ENCODE data around the gene NCAM1. TPM values are rescaled to one million over a fixed set of nuclear protein-coding genes. Genes with fewer than 3 reads are reported as not detected.

The NCAM1 gene
- total RNA-seq, 1 donor from 2014 or later, result 0.23 TPM

DNA sequence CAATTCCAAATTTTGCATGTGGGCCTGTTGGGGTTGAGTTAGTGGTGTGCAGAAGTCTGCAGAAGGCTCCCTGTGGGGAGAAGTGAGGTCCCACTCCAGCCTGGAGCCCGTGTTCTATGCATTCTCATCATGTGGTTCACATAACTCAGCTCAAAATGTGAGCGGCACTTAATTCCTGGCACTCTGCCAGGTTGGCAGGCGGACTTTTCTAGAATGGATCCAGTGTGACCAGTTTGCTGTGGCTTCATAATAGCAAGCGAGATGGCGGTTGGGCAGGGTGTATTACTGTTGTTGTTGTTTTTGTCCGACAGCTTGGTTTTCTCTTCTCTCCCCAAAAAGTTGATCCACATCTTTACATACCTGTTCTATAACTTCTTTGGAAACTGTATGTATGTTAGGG is 206.4 kb downstream of the NCAM1 start:
- intact Hi-C loops (cut with micrococcal nuclease), result no loop called here

DNA sequence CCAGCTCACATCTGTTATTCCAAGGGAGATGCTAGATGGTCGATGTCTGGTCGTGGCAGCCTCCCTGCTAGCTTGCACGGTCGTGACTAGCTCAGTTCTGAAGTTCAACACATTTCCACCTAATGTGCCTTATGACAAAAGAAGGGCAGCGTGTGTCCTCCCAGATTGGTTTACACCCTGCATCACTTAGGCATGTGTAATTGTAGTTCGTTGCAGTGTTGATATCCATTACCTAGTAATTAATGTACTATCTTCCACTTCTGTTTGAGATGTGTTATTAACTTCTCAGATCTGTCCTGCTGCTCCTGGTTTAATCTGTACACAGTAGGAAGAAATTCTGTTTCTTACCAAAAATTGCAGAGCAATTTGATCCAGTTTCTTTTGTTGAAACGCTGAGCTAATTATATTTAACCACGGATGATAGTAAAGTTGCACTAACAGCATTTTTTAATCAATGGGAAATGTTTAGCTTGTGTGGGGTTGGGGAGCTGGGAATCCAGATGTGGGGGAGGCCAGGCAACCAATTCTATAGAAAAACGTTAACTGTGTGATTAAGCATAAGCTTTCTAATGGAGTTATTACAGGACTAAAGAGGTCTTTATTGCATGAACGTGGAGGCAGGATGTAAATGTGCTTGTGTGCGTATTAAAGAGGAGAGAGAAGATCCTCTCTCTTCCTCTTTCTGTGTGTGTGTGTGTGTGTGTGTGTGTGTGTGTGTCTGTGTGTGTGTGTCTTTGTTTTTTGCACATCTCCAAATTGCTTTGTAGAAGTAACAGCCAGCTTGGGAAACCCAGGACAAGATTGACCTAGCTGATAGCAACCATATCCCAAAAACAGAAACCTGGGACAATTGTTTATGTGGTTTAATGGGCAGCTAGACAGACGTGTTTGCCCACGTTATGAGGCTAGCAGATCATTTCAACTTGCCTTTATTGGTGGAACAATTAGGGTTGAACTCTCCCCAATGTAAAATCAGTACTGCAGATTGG is 207.4 kb downstream of the NCAM1 start:
- intact Hi-C loops (cut with micrococcal nuclease), result no loop called here

DNA sequence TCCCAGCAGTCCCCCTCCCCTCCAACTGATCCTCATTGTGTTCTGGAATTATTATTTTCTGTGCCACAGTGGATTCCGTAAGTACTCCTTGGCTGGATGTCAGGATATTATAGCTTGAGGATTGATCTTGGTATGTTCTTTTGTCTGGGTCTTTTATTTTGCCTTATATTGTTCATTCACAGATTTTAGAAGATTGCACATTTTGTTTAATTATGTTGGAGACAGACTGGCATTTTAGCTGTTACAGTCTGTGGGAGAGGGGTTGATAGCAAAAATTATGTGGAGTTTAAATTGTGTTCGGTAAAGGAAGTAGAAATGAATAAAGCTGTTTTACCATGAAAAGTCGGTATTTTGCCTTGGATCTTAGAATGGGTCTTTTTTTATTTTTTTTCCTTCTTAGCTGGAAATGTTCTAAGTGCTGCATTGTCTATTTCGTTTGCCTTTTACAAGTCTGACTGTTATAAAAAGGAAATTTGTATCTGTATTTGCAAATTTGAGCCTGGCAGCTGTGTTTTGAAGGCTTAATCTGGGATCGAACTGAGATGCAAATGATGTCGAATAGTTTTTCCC is 211.2 kb downstream of the NCAM1 start:
- intact Hi-C loops (cut with micrococcal nuclease), result no loop called here

DNA sequence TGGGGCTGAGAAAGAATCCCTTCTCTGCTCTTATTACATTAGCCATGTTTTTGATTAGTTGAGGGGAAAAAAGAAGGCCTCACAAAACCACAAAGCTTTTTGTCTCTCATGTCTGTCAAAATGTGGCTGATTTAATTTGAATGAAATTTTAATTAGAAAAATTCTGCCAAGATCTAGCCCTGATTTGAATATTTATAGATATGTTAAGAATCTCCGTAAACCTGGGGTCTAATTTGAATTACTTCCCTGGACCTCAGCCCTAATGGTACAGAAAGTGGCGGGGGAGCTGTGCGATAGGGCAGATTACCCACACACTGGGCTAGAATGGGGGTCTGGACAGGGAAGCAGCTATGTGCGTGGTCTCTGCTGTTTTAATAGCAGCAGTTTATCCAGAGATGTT is 211.9 kb downstream of the NCAM1 start:
- intact Hi-C loops (cut with micrococcal nuclease), result no loop called here

DNA sequence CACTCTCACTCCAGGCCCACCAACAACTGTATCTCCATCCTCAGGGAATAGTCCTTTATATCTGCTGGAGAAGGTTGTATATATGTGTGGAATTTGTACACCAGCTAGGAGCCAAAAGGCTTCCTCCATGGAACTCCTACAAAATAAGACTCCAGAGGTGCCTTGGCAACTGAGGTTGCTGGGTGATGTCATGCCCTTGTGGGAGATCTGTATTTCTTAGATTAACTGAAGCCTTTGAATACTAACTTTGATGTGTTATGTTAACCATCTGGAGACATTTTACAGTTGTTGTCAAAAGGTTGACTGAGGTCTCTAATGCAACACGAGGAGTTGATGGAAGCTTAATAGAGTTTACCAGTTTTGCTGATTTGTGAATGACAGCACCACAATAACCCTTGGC is 213.7 kb downstream of the NCAM1 start:
- intact Hi-C loops (cut with micrococcal nuclease), result no loop called here

DNA sequence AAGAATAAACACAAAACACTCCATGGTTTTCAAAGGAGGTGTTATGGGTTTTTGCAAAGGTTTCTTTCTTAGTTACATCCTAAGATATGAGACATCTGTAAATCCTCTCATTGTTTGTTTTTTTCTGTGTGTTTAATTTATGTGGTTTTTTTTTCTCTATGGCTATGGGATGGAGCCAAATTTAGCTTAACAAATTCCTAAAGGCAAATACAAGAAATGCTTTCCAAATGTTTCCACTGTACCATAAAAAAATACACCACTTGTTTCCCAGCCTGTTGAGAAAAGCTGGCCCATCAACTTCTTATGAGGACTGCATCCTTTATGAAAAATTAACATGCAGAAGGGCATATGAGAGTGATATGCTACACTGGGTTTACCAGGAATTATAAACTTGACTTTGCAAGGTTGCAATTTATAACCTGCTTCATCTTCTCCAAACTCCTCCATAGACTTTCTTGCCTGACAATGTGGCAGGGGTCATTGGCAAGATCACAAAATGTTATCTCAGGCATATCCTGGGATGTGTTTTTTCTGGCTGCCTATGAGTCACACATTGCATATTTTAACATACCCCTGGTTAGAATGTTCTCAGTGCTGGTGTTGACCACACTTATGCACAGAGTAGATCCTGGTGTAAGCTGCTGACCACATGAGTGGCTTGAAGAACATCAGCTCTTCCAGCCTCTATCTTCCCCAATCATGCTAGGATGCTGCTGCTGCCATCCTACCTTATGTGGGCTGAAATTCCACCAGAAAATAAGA is 215.6 kb downstream of the NCAM1 start:
- intact Hi-C loops (cut with micrococcal nuclease), result no loop called here

DNA sequence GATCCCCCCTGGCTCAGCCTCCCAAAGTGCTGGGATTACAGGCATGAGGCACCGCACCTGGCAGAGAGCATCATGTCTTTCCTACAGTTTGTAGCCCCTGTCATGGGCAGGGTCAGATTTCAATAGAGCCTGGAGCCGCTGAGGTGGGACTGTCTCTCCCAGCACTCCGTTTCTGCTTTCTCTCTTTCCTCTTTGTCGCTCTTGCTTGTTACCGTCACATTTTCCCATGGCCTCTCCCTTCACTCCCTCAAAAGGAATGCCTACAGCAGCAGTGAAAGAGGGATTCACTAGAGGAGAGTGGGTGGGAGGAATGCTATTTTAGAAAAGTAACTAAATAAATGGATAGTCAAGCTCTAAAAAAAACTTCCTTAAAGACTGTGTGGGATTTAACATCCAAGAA is 216.5 kb downstream of the NCAM1 start:
- intact Hi-C loops (cut with micrococcal nuclease), result no loop called here

DNA sequence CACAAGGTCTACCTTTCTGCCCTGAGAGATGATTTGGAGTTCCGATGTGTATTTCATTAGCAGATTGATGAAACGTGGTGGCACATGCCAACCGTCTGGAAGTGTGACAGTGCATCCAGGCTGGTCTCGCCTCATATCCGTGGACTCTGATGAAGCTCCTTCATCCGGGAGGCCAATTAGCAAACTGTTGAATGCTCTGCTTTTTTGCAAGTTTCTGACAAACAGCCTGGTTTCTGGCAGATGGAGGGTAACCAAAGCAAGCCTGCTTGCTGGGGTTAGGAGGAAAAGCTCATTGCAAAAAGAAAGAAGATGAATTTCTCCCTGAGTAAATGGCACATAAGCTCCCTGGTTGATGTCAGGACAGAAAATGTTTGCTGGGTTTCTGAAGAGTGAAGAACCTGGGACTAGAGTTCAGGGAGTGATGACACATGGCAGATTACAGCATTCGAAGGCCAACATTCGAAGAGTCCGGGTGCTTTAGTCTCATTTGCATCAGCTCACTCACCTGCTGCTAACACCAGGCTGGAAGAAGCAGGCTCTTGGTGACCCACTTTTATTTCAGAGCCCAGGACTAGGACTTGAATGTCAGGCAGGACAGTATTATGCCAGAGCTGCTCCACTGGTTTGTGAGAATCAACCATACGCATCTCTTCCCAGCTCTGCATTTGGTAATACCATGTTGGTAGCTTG is 217.3 kb downstream of the NCAM1 start:
- intact Hi-C loops (cut with micrococcal nuclease), result no loop called here

DNA sequence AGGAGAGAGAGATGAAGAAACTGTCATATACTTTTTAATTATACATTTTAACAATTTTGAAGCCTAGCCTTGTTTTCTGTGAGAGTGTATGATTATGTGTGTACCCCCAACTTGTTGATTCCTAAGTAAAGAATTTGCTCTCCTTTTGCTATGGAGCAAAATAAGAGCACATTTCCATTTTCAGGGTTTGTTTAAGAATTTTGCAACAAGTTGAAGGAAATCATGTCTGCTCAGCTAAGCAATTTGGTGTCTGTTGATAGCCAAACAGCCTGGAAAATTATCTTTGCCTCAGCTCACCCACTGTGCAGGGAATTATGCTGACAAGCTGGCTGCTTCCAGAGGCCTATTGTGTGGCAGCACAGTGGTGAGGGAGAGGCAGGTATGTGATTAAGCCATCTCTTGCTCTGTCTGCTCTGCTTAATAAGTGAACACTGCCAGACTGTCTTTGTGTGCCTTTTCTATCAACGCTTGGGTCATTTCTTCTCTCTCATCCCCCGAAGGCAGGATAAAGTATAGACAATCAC is 218.0 kb downstream of the NCAM1 start:
- intact Hi-C loops (cut with micrococcal nuclease), result no loop called here

DNA sequence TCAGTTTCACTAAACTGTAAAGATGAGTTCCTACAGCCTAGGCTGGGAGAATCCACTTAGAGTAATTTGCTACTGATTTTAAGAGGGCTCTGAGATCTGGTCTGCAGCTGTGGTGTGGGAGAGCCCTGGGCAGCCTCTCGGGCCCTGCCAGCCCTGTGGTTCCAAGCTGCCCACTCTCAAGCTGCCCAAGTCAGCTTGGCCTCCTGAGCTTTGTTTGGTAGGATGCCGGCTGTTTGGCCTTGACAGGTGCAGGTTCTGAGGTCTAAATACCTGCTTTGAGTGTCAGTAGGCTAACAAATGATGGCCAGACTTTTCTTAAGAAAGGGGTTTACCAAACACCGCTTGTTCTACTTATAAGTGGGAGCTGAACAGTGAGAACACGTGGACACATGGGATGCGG is 219.9 kb downstream of the NCAM1 start:
- intact Hi-C loops (cut with micrococcal nuclease), result no loop called here

DNA sequence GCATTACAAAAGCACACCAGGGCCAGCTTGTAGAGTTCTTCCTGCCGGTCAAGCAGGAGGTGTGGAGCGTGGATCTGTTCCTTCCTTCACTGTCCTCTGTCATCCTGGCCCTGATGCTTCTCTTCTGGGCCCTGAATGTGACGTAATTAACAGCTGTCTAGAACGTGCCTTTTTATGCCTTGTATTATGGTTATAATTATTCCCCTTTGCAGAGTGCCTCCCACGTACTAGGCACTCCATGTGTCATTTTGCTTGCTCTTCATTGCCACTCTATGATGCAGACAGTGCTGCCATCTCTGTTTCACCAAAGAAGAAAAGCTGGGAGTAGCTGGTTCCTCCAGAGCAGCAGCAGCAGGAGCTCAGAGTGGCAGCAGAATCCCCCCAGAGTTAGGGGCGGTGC is 221.1 kb downstream of the NCAM1 start:
- intact Hi-C loops (cut with micrococcal nuclease), result no loop called here

DNA sequence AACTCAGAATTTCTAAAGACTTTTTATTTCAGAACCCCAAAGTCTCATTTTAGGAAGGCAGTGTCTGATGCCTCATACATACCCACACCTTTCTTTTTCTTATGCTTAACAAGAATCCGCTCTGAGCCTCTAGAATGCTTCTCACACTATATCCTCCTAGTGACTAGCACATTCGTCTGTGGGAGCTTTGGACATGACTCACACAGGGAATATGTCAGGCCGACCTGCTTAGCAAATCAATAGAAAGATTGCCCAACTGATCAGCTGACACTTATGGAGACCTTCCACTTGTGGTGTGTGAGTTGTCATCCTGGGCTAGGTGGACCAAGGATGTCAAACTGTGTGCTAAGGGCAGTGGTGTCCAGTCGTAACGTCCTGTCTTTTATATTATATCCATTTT is 223.3 kb downstream of the NCAM1 start:
- intact Hi-C loops (cut with micrococcal nuclease), result no loop called here

DNA sequence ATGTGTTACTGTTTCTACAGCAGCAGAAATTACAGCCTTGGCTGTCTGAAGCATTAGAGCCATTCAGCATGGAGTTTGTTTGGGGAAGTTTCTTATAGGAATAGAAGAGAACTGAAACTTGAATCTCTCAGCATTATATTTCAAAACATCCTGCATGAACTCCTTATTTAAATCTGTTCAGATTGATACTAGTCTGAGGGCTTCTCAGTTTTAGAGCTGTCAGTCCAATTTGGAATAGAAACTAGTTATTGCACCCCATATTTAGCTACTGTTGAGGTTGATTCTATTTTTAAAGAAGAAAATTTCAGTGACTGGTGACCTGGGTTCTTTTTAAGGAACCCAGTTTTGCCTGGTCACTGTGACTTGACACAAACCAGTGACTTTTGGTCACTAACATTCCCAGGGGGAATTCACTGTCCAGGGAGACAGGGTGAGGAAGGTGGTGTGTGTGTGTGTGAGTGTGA is 227.2 kb downstream of the NCAM1 start:
- intact Hi-C loops (cut with micrococcal nuclease), result no loop called here

DNA sequence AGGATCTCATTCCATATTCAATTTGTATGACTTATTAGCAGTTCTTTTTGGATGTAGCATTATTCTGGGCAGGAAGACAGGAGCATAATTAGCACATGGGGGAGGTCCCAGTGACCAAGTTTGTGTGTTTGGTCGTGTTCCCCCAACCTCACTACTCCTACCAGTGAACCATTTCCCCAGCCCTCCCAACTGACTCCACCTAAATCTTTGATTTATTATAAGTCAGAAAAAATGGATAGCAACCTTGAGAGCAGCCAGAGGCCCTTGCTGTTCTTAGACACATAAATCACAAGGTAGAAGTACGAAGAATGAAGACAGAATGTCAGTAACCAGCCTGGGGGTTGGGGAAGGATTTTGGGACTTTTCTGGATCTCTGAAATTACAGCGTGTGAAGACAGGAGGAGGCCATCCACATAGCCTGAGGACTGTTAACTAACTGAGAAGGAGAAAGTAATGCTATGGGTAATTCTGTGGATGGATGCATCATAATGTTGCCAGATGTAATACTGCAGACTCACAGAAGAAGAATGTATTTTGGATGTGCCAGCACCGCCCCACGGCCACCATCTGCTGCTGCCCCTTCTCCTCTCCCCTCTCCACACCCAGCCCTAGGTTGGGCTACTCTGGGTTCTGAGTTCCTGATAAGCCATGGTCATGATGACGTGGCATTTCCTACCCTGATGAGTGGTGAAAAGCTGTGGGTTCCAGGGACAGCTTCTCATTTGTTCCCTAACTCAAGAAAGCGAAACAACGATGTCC is 228.9 kb downstream of the NCAM1 start:
- intact Hi-C loops (cut with micrococcal nuclease), result no loop called here

DNA sequence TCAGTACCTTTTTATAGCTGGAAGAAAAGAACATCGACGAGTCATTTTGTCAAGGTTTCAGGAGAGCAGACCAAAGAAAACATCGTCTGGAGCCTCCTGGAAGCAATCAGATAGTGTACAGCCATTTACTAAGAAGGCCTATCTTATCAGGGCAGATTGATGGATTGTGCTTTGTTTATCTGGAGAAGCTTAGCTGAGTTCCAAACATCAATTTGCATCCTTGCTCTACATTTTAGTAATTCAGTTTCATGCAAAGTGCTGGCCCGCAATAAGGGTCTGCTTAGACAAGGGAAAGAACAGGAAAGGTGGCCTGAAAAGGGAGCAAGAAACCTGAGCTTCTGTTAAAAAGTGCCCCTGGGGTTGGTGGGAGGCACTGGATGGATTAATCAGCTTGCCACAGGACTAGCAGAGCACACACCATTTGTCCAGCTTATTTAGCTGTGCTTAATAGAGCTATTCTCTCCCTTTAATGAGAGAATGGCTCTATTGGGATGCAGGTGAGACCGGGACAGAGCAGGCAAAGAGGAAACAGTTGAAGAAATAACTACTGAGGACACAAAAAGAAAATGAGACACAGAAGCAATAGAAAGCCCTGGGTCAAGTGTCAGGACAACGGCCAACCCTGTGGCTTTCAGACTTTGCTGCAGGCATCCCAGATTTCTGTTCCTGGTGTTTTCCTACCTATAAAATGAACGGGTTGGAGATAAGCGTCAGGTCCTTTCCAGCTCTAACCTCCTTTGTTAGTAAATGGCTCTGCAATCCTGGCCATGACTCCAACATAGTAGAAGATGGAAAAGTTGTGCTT is 231.1 kb downstream of the NCAM1 start:
- intact Hi-C loops (cut with micrococcal nuclease), result no loop called here

DNA sequence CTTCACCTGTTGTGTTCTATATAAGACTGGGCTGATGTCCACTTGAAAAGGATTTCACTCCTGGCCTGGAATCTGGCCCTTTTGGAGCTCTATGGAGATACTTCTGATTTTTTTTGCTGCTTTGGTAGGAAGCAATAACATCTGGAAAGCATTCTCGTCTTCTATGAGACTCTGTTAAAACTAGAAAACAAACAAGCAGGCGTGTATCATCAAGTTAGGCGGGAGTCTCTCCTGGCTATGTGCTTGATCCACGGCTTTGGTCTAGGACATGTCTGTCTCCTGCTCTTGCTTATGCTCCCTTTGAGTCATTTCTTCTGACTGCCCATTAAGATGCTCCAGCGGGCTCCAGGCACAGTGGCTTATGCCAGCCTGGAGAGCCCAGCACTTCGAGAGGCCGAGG is 231.8 kb downstream of the NCAM1 start:
- intact Hi-C loops (cut with micrococcal nuclease), result no loop called here

DNA sequence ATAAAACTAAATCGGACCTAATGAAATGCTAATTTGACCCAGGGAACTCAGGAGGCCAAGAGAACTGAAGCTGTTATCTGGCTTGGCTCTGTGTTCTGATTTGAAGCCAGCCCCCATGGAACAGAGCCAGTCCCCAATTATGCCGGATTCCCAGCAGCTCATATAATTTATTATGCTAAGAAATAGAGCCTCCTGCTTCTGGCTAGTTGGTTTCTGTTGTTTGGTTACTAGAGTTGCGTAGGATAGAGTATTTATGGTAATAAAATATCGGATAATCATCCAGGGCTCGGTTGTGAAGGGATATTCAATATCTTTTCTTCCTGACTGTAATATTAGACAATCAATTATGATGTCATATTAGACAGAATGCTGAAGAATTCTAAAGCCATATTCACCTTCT is 232.7 kb downstream of the NCAM1 start:
- intact Hi-C loops (cut with micrococcal nuclease), result no loop called here

DNA sequence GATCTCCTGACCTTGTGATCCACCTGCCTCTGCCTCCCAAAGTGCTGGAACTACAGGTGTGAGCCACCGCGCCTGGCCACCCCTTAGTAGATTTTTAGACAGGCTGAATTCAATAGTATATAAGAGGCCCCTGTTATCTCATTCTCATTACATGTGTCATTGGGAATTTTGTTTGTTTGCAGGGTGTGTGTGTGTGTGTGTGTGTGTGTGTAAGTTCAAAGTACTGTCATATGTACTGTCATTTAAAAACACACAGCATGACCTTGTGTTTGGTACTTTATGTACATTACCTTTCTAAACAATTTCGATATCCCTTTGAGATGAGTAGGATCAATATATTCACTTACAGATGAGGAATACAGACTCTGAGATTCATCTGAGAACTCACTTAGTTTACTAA is 234.5 kb downstream of the NCAM1 start:
- intact Hi-C loops (cut with micrococcal nuclease), result no loop called here

DNA sequence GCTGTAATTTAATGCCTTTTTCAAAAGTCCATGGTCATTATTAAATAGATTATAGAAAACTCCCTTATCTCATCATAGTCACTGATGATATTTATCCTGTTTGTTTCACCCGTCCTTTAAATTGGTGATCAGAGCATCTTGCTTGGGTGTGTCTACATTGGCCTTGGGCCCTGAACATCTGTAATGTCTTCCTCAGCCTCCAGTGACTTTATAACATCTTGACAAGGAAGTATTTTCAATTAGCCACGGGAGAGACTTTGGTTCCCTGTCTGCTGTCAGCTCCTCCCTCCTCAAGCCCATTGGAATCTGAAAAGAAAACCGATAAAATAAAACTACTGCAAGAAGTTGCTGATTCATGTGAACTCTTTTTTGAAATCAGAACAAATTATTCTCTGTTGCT is 236.2 kb downstream of the NCAM1 start:
- intact Hi-C loops (cut with micrococcal nuclease), result no loop called here

Measured in T-helper 2 cell treated with Interferon-gamma antibody and Interleukin-4, amounts not matched to agents 100 ng/mL and 5 ng/mL, for 36 hours (primary cell).